Measurements from ENCODE around the gene CDYL. TPM values are rescaled to one million over a fixed set of nuclear protein-coding genes. Genes with fewer than 3 reads are reported as not detected.
A peak's percentile ranks its signal among the peaks of the same experiment; 100 is the strongest.

CDYL gene
- total and polyA plus RNA-seq, 12 donors = 4.1 to 39.9 (median 33.2) TPM

DNA sequence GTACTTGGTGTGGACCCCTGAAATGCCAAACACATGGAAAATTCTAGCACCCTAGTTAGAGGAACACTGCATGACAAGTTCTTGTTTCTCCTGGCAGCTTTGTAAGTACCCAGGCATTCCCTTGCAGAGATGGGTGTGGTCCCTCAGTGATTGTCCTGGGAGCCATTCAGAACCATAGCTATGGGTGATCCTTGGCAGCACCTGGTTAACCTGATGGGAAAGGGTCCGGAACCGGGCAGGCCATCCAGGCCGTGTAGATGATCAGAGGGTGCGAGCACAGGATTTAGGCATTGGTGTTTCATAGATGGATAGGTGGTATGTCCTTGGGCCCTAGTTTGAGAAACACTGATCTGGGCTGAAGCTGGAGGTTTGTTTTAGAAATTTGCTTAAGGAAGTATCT lies 131.9 kb downstream of the CDYL start:
- H3K36me3 ChIP-seq = peaks cover 0 to 25% (median 0%) of the 10 kb centered on the region in 9 donors
- TF ChIP-seq CTCF (IDR thresholded peaks at IDR 0.05) = no peak
- DNase-seq = no peak
- H3K4me3 ChIP-seq = no peak overlapping the region
- H3K27ac ChIP-seq = no peak overlapping the region
- no peak for ATAC-seq
- WGBS, 2 donors = 95 to 96% methylated on average over 4 of the region's 4 CpGs
- intact Hi-C loops (cut with DNase I) = no loop called here
- peaks cover 2 to 33% (median 23%) of the 10 kb centered on the region in 9 donors for H3K4me1 ChIP-seq
- no peaks in the 10 kb centered on the region for H3K27me3 ChIP-seq
- no peaks in the 10 kb centered on the region for H3K9me3 ChIP-seq

- H3K36me3 ChIP-seq = peaks cover 0 to 16% (median 0%) of the 10 kb centered on the region in 9 donors
- no peak overlapping the region for H3K4me3 ChIP-seq
- peaks cover 2 to 44% (median 34%) of the 10 kb centered on the region in 9 donors for H3K4me1 ChIP-seq
- intact Hi-C loops (cut with DNase I) = no loop called here
- DNase-seq (no peak), ATAC-seq (no peak)
- no peaks in the 10 kb centered on the region for H3K27me3 ChIP-seq
- 80 to 86% methylated on average over 10 of the region's 10 CpGs for WGBS, 2 donors
- no peaks in the 10 kb centered on the region for H3K9me3 ChIP-seq
- TF ChIP-seq CTCF (IDR thresholded peaks at IDR 0.05) = no peak
- H3K27ac ChIP-seq = no peak overlapping the region
Observed at GRCh38 chr6:4909063-4909706, 133.0 kb downstream of the CDYL start.

- Histone ChIP-seq H3K36me3 (peaks cover 0 to 16% (median 0%) of the 10 kb centered on the region in 9 donors), H3K27me3 (no peaks in the 10 kb centered on the region), H3K9me3 (no peaks in the 10 kb centered on the region), H3K4me1 (peaks cover 2 to 50% (median 40%) of the 10 kb centered on the region in 9 donors), H3K27ac (no peak overlapping the region), H3K4me3 (no peak overlapping the region)
- intact Hi-C loops (cut with DNase I) = no loop called here
- 95 to 96% methylated on average over 9 of the region's 9 CpGs for WGBS, 2 donors
- ATAC-seq = no peak
- no peak for TF ChIP-seq CTCF (IDR thresholded peaks at IDR 0.05)
- DNase-seq = no peak
Observed at GRCh38 chr6:4910037-4910760, 134.0 kb downstream of the CDYL start.

GRCh38 chr6:4912559-4912958 lies 136.4 kb downstream of the CDYL start:
- H3K4me3 ChIP-seq = no peak overlapping the region
- WGBS, 2 donors = 95 to 97% methylated on average over 5 of the region's 5 CpGs

More at GRCh38 chr6:4912559-4912958, 136.4 kb downstream of the CDYL start:
- ATAC-seq (no peak), DNase-seq (no peak)
- no peaks in the 10 kb centered on the region for H3K27me3 ChIP-seq
- TF ChIP-seq CTCF (IDR thresholded peaks at IDR 0.05) = no peak
- peaks cover 0 to 16% (median 0%) of the 10 kb centered on the region in 9 donors for H3K36me3 ChIP-seq
- peaks cover 0 to 44% (median 20%) of the 10 kb centered on the region in 9 donors for H3K4me1 ChIP-seq
- intact Hi-C loops (cut with DNase I) = no loop called here
- peak overlapping the region in 1 of 10 donors; percentile 50 for H3K27ac ChIP-seq
- H3K9me3 ChIP-seq = no peaks in the 10 kb centered on the region

All from heart right ventricle (tissue), 16 donors.